Caco-2 (cell line): Measurements from ENCODE around the gene STRN3. TPM values are rescaled to one million over a fixed set of nuclear protein-coding genes. Genes with fewer than 3 reads are reported as not detected.
"Not testable (repeated sequence)": the region's sequence is repeated elsewhere in the genome, so short reads cannot be mapped to it uniquely, and the experiment has no call there.

Experiments used
- BruUV-seq: library from RNA; stranded (reverse); fragments of 400-500 nt; replicated peaks from 2 replicates; lab custom pipeline; 2021; lab: Mats Ljungman, UMichigan
- CTCF ChIA-PET: fragments of 300-600 bp; sonication (Branson Sonifier 250); formaldehyde crosslinking; loops from one replicate; lab custom pipeline; 2022; ENCODE audit warnings: antibody characterized with exemption; lab: Charles Lee
- POLR2A ChIA-PET: fragments of 300-600 bp; sonication (Branson Sonifier 250); formaldehyde crosslinking; loops from one replicate; lab custom pipeline; 2022; ENCODE audit warnings: antibody characterized with exemption; lab: Charles Lee
- DNase-seq, 2 experiments: peaks; one replicate each; pipeline versions ENCODE4 v3.0.0 to v3.0.0-alpha.2; 2020 to 2022
- H3K27me3 ChIP-seq: replicated peaks from 2 replicates; pipeline ENCODE4 v1.6.0; 2011; ENCODE audit warnings: low read length; ENCODE audit not compliant: control insufficient read depth, insufficient read depth
- H3K36me3 ChIP-seq: 2 replicates; pipeline ENCODE4 v1.5.1; 2011; ENCODE audit warnings: low read length; ENCODE audit not compliant: control insufficient read depth, insufficient read depth
- H3K4me1 ChIP-seq: fragments of 250-450 bp; sonication (Bioruptor Pico); 2 replicates; pipeline ENCODE4 v1.5.1; 2020; ENCODE audit warnings: mild to moderate bottlenecking
- H3K4me3 ChIP-seq: 2 replicates; pipeline ENCODE4 v1.5.1; 2011; ENCODE audit warnings: low read depth, mild to moderate bottlenecking, control low read depth, low read length
- H3K9me3 ChIP-seq: fragments of 250-450 bp; sonication (Bioruptor Pico); 2 replicates; pipeline ENCODE4 v1.5.1; 2020; ENCODE audit warnings: mild to moderate bottlenecking, moderate library complexity
- H3K27ac Mint-ChIP-seq: one replicate; pipeline ENCODE4 v1.8.0; 2022; ENCODE audit warnings: mixed read lengths; ENCODE audit not compliant: unreplicated experiment
- H3K27me3 Mint-ChIP-seq: one replicate; pipeline ENCODE4 v1.8.0; 2022; ENCODE audit warnings: mixed read lengths; ENCODE audit not compliant: insufficient read depth, unreplicated experiment
- H3K36me3 Mint-ChIP-seq: one replicate; pipeline ENCODE4 v1.8.0; 2022; ENCODE audit warnings: mild to moderate bottlenecking, mixed read lengths; ENCODE audit not compliant: insufficient read depth, unreplicated experiment
- H3K4me1 Mint-ChIP-seq: one replicate; pipeline ENCODE4 v1.8.0; 2022; ENCODE audit warnings: low read depth, mixed read lengths; ENCODE audit not compliant: unreplicated experiment
- H3K4me3 Mint-ChIP-seq: one replicate; pipeline ENCODE4 v1.8.0; 2022; ENCODE audit warnings: mild to moderate bottlenecking, moderate library complexity, mixed read lengths; ENCODE audit not compliant: unreplicated experiment
- H3K9me3 Mint-ChIP-seq: one replicate; pipeline ENCODE4 v1.8.0; 2022; ENCODE audit warnings: mixed read lengths; ENCODE audit not compliant: unreplicated experiment
- intact Hi-C: fragments of 100-400 bp; cut with micrococcal nuclease; formaldehyde crosslinking; loops from one replicate; pipeline ENCODE4 v1.10.0; 2022; ENCODE audit not compliant: unreplicated experiment
- total RNA-seq: library from RNA; stranded (reverse); gene quantifications from 2 replicates; pipeline ENCODE4 v1.2.3, GENCODE V29; 2022
- TF ChIP-seq, protein P1 (sequence below), 2 experiments: fragments of 200-600 bp in 1 of 2; IDR thresholded peaks; 1 replicate in 1 of 2; 2 replicates in 1 of 2; pipeline versions ENCODE4 v1.5.1 to v1.8.0; 2011 to 2022; ENCODE audit warnings: antibody characterized with exemption in 1 of 2, control low read depth in 1 of 2, inconsistent platforms in 1 of 2, low read depth in 1 of 2, low read length in 1 of 2, mild to moderate bottlenecking in 1 of 2, moderate library complexity in 1 of 2; ENCODE audit not compliant: insufficient read depth in 1 of 2, severe bottlenecking in 1 of 2, unreplicated experiment in 1 of 2

STRN3 gene
- total RNA-seq, 1 experiment from 2014 or later: 38.0 TPM

DNA sequence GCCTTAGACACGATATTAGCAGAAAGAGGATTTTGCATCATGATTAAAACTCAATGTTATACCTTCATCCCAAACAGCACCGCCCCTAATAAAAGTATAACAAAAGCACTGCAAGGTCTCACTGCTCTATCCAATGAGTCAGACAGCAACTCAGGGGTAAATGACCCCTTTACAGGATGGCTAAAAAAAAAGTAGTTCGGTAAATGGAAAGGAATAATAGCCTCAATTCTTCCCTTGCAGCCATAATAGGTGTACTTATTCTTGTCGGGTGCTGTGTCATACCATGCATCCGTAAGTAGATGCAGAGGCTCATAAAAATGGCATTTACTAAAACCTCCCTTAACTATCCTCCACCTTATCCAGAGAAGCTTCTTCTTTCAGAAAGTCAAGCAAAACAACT lies 54.6 kb downstream of the STRN3 start:
- Mint-ChIP-seq H3K4me1 (peaks cover 6% of the 10 kb centered on the region), H3K27ac (no peak overlapping the region), H3K36me3 (peaks cover 8% of the 10 kb centered on the region), H3K9me3 (no peaks in the 10 kb centered on the region), H3K4me3 (no peak overlapping the region), H3K27me3 (no peaks in the 10 kb centered on the region)
- TF ChIP-seq, protein P1, sequence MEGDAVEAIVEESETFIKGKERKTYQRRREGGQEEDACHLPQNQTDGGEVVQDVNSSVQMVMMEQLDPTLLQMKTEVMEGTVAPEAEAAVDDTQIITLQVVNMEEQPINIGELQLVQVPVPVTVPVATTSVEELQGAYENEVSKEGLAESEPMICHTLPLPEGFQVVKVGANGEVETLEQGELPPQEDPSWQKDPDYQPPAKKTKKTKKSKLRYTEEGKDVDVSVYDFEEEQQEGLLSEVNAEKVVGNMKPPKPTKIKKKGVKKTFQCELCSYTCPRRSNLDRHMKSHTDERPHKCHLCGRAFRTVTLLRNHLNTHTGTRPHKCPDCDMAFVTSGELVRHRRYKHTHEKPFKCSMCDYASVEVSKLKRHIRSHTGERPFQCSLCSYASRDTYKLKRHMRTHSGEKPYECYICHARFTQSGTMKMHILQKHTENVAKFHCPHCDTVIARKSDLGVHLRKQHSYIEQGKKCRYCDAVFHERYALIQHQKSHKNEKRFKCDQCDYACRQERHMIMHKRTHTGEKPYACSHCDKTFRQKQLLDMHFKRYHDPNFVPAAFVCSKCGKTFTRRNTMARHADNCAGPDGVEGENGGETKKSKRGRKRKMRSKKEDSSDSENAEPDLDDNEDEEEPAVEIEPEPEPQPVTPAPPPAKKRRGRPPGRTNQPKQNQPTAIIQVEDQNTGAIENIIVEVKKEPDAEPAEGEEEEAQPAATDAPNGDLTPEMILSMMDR (IDR thresholded peaks at IDR 0.05; ENCODE audit: insufficient read depth in 1 of 2, low read depth in 1 of 2, low read length in 1 of 2, severe bottlenecking in 1 of 2, unreplicated experiment in 1 of 2): no peak
- no peaks in the 10 kb centered on the region; the same call in 1 of the 2 replicates for H3K36me3 ChIP-seq
- BruUV-seq: no TSS peak
- ChIA-PET POLR2A (no interaction called here), CTCF (no interaction called here)
- intact Hi-C loops: no loop called here
- H3K4me1 ChIP-seq: no peaks in the 10 kb centered on the region
- H3K27me3 ChIP-seq: no peaks in the 10 kb centered on the region
- peaks cover 9% of the 10 kb centered on the region for H3K9me3 ChIP-seq
- DNase-seq: no peak
- H3K4me3 ChIP-seq: no peak overlapping the region

- BruUV-seq, H3K4me1 ChIP-seq, H3K36me3 ChIP-seq, DNase-seq, H3K27me3 Mint-ChIP-seq, H3K4me3 Mint-ChIP-seq, intact Hi-C loops, H3K4me3 ChIP-seq, H3K27ac Mint-ChIP-seq, H3K27me3 ChIP-seq, H3K4me1 Mint-ChIP-seq, POLR2A ChIA-PET, CTCF ChIA-PET: not testable (repeated sequence)
- peaks cover 11% of the 10 kb centered on the region for H3K9me3 Mint-ChIP-seq
- peaks cover 21% of the 10 kb centered on the region for H3K36me3 Mint-ChIP-seq
- H3K9me3 ChIP-seq: peaks cover 16% of the 10 kb centered on the region
Measured at GRCh38 chr14:30969796-30970195, 56.4 kb downstream of the STRN3 start.

GRCh38 chr14:30967364-30968098 lies 58.6 kb downstream of the STRN3 start:
- DNase-seq, H3K4me1 Mint-ChIP-seq, H3K27ac Mint-ChIP-seq, H3K27me3 Mint-ChIP-seq, BruUV-seq, H3K4me3 Mint-ChIP-seq, H3K4me3 ChIP-seq, H3K36me3 ChIP-seq, H3K27me3 ChIP-seq, intact Hi-C loops, CTCF ChIA-PET, H3K4me1 ChIP-seq: not testable (repeated sequence)
- peaks cover 42% of the 10 kb centered on the region for H3K36me3 Mint-ChIP-seq
- H3K9me3 Mint-ChIP-seq: peaks cover 11% of the 10 kb centered on the region
- peaks cover 10% of the 10 kb centered on the region for H3K9me3 ChIP-seq
- POLR2A ChIA-PET: interaction anchor here (0.6 kb wide), 1 partner anchor 185 kb away, joined by 3 read pairs; no protein-coding TSS in a partner anchor
